Thoracic aorta (tissue), 2 donors: ENCODE results near the gene POLG. TPM values are rescaled to one million over a fixed set of nuclear protein-coding genes. Genes with fewer than 3 reads are reported as not detected.

Experiments
- ATAC-seq: fragments of 150-250 bp; one replicate; pipeline ENCODE4 v1.8.0; 2017; ENCODE audit warnings: low read depth; ENCODE audit not compliant: insufficient number of reproducible peaks, low FRiP score
- DNase-seq: peaks from one replicate; pipeline ENCODE4 v3.0.0-alpha.2; 2020; ENCODE audit warnings: low spot score
- H3K27ac ChIP-seq, 2 donors: fragments of 200-600 bp; sonication (generic); 1 replicate in 1 of 2; 2 replicates in 1 of 2; pipeline ENCODE4 v1.5.1; 2016; ENCODE audit warnings: mild to moderate bottlenecking in 2 of 2, moderate library complexity in 2 of 2
- H3K27me3 ChIP-seq: fragments of 200-600 bp; sonication (generic); replicated peaks from 2 replicates; pipeline ENCODE4 v1.6.0; 2016; ENCODE audit warnings: mild to moderate bottlenecking; ENCODE audit not compliant: insufficient read depth
- H3K36me3 ChIP-seq: fragments of 200-600 bp; sonication (generic); one replicate; pipeline ENCODE4 v1.5.1; 2016
- H3K4me1 ChIP-seq, 2 donors: fragments of 200-600 bp; sonication (generic); 1 replicate in 1 of 2; 2 replicates in 1 of 2; pipeline versions ENCODE4 v1.5.1 to v1.6.0; 2016; ENCODE audit warnings: low read depth in 2 of 2, mild to moderate bottlenecking in 1 of 2; ENCODE audit not compliant: control insufficient read depth in 1 of 2
- H3K4me3 ChIP-seq: fragments of 200-600 bp; sonication (generic); 2 replicates; pipeline ENCODE4 v1.5.1; 2016; ENCODE audit warnings: mild to moderate bottlenecking
- H3K9me3 ChIP-seq: fragments of 200-600 bp; sonication (generic); 2 replicates; pipeline ENCODE4 v1.5.1; 2016
- total RNA-seq, 2 donors: library from RNA; depleted of rRNA; stranded (reverse); fragments of >200 nt; gene quantifications; one replicate each; pipeline versions ENCODE4 v1.1.0 to v1.2.3, GENCODE V29; 2016
- TF ChIP-seq, protein P1 (sequence below): fragments of 200-600 bp; sonication (generic); IDR thresholded peaks from one replicate; pipeline ENCODE4 v1.5.1; 2019; ENCODE audit warnings: antibody characterized with exemption

Gene POLG
- total RNA-seq, 2 donors from 2014 or later = 89.2 to 89.8 TPM

- DNase-seq (no peak), ATAC-seq (no peak)
- no peaks in the 10 kb centered on the region for H3K4me1 ChIP-seq
- TF ChIP-seq, protein P1, sequence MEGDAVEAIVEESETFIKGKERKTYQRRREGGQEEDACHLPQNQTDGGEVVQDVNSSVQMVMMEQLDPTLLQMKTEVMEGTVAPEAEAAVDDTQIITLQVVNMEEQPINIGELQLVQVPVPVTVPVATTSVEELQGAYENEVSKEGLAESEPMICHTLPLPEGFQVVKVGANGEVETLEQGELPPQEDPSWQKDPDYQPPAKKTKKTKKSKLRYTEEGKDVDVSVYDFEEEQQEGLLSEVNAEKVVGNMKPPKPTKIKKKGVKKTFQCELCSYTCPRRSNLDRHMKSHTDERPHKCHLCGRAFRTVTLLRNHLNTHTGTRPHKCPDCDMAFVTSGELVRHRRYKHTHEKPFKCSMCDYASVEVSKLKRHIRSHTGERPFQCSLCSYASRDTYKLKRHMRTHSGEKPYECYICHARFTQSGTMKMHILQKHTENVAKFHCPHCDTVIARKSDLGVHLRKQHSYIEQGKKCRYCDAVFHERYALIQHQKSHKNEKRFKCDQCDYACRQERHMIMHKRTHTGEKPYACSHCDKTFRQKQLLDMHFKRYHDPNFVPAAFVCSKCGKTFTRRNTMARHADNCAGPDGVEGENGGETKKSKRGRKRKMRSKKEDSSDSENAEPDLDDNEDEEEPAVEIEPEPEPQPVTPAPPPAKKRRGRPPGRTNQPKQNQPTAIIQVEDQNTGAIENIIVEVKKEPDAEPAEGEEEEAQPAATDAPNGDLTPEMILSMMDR = no peak
- H3K4me3 ChIP-seq = no peak overlapping the region
- no peak overlapping the region for H3K27ac ChIP-seq
- no peaks in the 10 kb centered on the region for H3K27me3 ChIP-seq
- peaks cover 48% of the 10 kb centered on the region for H3K36me3 ChIP-seq
- no peaks in the 10 kb centered on the region for H3K9me3 ChIP-seq
Observed at GRCh38 chr15:89315375-89315929, 19.2 kb downstream of the POLG start.

DNA sequence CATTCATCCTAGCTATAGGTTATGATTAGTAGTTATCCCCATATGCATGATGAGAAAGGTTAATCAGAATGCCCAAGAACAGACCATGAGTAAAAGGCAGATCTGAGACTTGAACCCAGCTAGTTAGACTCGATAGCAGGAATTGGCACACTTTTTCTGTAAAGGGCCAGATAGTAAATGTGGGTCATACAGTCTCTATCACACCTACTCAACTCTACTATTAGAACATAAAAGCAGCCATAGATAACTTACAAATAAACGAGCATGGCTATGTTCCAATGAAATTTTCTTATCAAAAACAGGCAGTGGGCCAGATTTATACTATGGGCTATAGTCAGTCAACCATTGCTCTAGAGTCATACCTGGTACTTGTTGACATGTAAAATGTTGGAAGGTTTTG lies 24.6 kb downstream of the POLG start:
- TF ChIP-seq, protein P1 = no peak
- H3K9me3 ChIP-seq = no peaks in the 10 kb centered on the region
- H3K4me3 ChIP-seq = no peak overlapping the region
- no peaks in the 10 kb centered on the region for H3K4me1 ChIP-seq
- peaks cover 2% of the 10 kb centered on the region for H3K36me3 ChIP-seq
- no peak for DNase-seq
- H3K27ac ChIP-seq = no peak overlapping the region
- no peak for ATAC-seq
- no peaks in the 10 kb centered on the region for H3K27me3 ChIP-seq

DNA sequence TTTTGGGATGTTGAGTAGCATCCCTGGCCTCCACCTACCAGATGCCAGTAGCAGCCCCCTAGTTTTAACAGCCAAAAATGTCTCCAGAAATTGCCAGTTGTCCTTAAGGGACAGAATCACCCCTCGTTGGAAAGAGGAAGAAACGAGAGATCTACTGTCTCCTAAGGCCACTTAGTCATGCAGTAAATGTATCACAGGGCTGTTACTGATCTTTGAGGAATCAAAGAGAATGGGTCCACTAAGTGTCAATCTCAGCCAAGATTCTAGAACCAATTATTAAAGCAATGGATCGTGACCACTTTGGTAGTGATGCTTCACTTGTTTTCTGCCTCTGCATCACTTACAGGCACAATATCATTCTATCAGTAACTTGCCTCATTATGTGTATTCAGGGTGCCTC lies 26.4 kb downstream of the POLG start:
- Histone ChIP-seq H3K36me3 (no peaks in the 10 kb centered on the region), H3K27ac (no peak overlapping the region), H3K9me3 (no peaks in the 10 kb centered on the region), H3K4me1 (no peaks in the 10 kb centered on the region), H3K27me3 (no peaks in the 10 kb centered on the region), H3K4me3 (no peak overlapping the region)
- TF ChIP-seq, protein P1 = no peak
- no peak for DNase-seq
- ATAC-seq = no peak

- no peak overlapping the region for H3K27ac ChIP-seq
- H3K9me3 ChIP-seq = no peaks in the 10 kb centered on the region
- H3K4me1 ChIP-seq = no peaks in the 10 kb centered on the region
- no peaks in the 10 kb centered on the region for H3K36me3 ChIP-seq
- TF ChIP-seq, protein P1 = no peak
- no peak for ATAC-seq
- no peak overlapping the region for H3K4me3 ChIP-seq
- no peaks in the 10 kb centered on the region for H3K27me3 ChIP-seq
- no peak for DNase-seq
Observed at GRCh38 chr15:89307791-89308190, 26.8 kb downstream of the POLG start.

- Histone ChIP-seq H3K9me3 (no peaks in the 10 kb centered on the region), H3K4me1 (no peaks in the 10 kb centered on the region), H3K27ac (no peak overlapping the region), H3K36me3 (no peaks in the 10 kb centered on the region), H3K27me3 (no peaks in the 10 kb centered on the region), H3K4me3 (no peak overlapping the region)
- TF ChIP-seq, protein P1 = no peak
- ATAC-seq = no peak
- no peak for DNase-seq
Observed at GRCh38 chr15:89307046-89307587, 27.5 kb downstream of the POLG start.
